ENCODE data around the gene PPP1R11.
"Not testable (repeated sequence)": the region's sequence is repeated elsewhere in the genome, so short reads cannot be mapped to it uniquely, and the experiment has no call there.

Gene PPP1R11

GRCh38 chr6:30097902-30098768 lies 31.1 kb downstream of the PPP1R11 start:
- DNase-seq (ENCODE audit: low spot score) = no peak

GRCh38 chr6:30100154-30100553 lies 33.2 kb downstream of the PPP1R11 start:
- no peak for DNase-seq (ENCODE audit: low spot score)

- no peak for DNase-seq (ENCODE audit: low spot score)
These were observed 33.8 kb downstream of the PPP1R11 start for GRCh38 chr6:30100585-30101443.

GRCh38 chr6:30101444-30102413 lies 34.7 kb downstream of the PPP1R11 start:
- DNase-seq (ENCODE audit: low spot score) = peak; percentile 71

- DNase-seq (ENCODE audit: low spot score) = no peak
These were observed 35.5 kb downstream of the PPP1R11 start for GRCh38 chr6:30102414-30102969.

GRCh38 chr6:30102970-30103871 lies 36.2 kb downstream of the PPP1R11 start:
- DNase-seq (ENCODE audit: low spot score) = peak; percentile 73

- DNase-seq (ENCODE audit: low spot score) = no peak
These were observed 36.8 kb downstream of the PPP1R11 start for GRCh38 chr6:30103872-30104179.

GRCh38 chr6:30104661-30105060 lies 37.7 kb downstream of the PPP1R11 start:
- no peak for DNase-seq (ENCODE audit: low spot score)

GRCh38 chr6:30111266-30111856 lies 44.4 kb downstream of the PPP1R11 start:
- no peak for DNase-seq (ENCODE audit: low spot score)

GRCh38 chr6:30112402-30112994 lies 45.5 kb downstream of the PPP1R11 start:
- no peak for DNase-seq (ENCODE audit: low spot score)

GRCh38 chr6:30113003-30113759 lies 46.2 kb downstream of the PPP1R11 start, which contains the start of gene TRIM31:
TSS of gene TRIM31 (minus strand) at chr6:30113090. CDS start at chr6:30112805, 285 bp downstream.
- no peak for DNase-seq (ENCODE audit: low spot score)

- no peak for DNase-seq (ENCODE audit: low spot score)
These were observed 46.8 kb downstream of the PPP1R11 start for GRCh38 chr6:30113841-30114240.

- DNase-seq (ENCODE audit: low spot score) = no peak
These were observed 49.7 kb downstream of the PPP1R11 start for GRCh38 chr6:30116724-30117123.

GRCh38 chr6:30118691-30119090 lies 51.7 kb downstream of the PPP1R11 start:
- DNase-seq (ENCODE audit: low spot score) = not testable (repeated sequence)
